HepG2 (cell line): ENCODE results near the gene NBR1. TPM values are rescaled to one million over a fixed set of nuclear protein-coding genes. Genes with fewer than 3 reads are reported as not detected.
A peak's percentile ranks its signal among the peaks of the same experiment; 100 is the strongest.

Experiments used
- LCORL ChIP-seq, 2 experiments: fragments of 450-650 bp in 1 of 2; sonication (generic) in 1 of 2; formaldehyde crosslinking in 1 of 2; IDR thresholded peaks; 2 replicates each; pipeline versions ENCODE4 v1.5.0 to v1.6.1; 2017 to 2020; ENCODE audit warnings: antibody characterized with exemption in 1 of 2, missing genetic modification reagents in 1 of 2
- NFAT5 ChIP-seq: sonication (generic); formaldehyde crosslinking; IDR thresholded peaks from 2 replicates; pipeline ENCODE4 v1.4.0; 2020; ENCODE audit warnings: missing genetic modification reagents
- RAD21 ChIP-seq: fragments of 450-650 bp; formaldehyde crosslinking; IDR thresholded peaks from 2 replicates; pipeline ENCODE4 v1.5.0; 2020; ENCODE audit warnings: mild to moderate bottlenecking
- REL ChIP-seq: sonication (generic); formaldehyde crosslinking; conservative IDR thresholded peaks from 2 replicates; pipeline ENCODE4 v1.8.0; 2022; ENCODE audit warnings: mild to moderate bottlenecking, missing genetic modification reagents, moderate library complexity
- TBL1XR1 ChIP-seq: fragments of 150-350 bp; IDR thresholded peaks from 2 replicates; pipeline ENCODE4 v1.6.1; 2014; ENCODE audit warnings: borderline replicate concordance, low read length; ENCODE audit not compliant: partially characterized antibody
- ZNF10 ChIP-seq: sonication (generic); formaldehyde crosslinking; IDR thresholded peaks from 2 replicates; pipeline ENCODE4 v1.4.0; 2020; ENCODE audit warnings: mild to moderate bottlenecking, low read depth, missing genetic modification reagents, borderline replicate concordance
- ZNF724P ChIP-seq: sonication (generic); formaldehyde crosslinking; IDR thresholded peaks from 2 replicates; pipeline ENCODE4 v1.8.0; 2022; ENCODE audit warnings: missing genetic modification reagents, borderline replicate concordance
- polyA plus RNA-seq, 8 experiments: library from polyadenylated mRNA; depleted of rRNA in 3 of 8; stranded (reverse) in 7 of 8; unstranded in 1 of 8; fragments of >200 nt; fragmentation: Illumina TruSeq in 4 of 8; extraction: Trizol in 4 of 8; gene quantifications; 2 replicates each; pipeline versions ENCODE4 v1.2.1 to v1.2.3, GENCODE V29; 2011 to 2016; ENCODE audit warnings: low read depth in 4 of 8, missing spikeins in 1 of 8, mixed read lengths in 1 of 8; ENCODE audit not compliant: insufficient read depth in 1 of 8
- total RNA-seq, 5 experiments: library from RNA; depleted of rRNA; stranded (reverse); fragments of >200 nt; fragmentation: Illumina TruSeq; extraction: Trizol; gene quantifications; 2 replicates each; pipeline ENCODE4 v1.2.3, GENCODE V29; 2016; ENCODE audit warnings: low read depth in 1 of 5
- TF ChIP-seq, protein P1 (sequence below): IDR thresholded peaks from 2 replicates; pipeline ENCODE4 v1.6.1; 2012; ENCODE audit warnings: low read length, improper control_type of control experiment
- TF ChIP-seq, protein P2 (sequence below): sonication (generic); formaldehyde crosslinking; IDR thresholded peaks from 2 replicates; pipeline ENCODE4 v1.8.1; 2022; ENCODE audit warnings: mild to moderate bottlenecking, missing genetic modification reagents
- TF ChIP-seq, protein P3 (sequence below), 2 experiments: IDR thresholded peaks; 2 replicates each; pipeline ENCODE4 v1.6.1; 2011 to 2012; ENCODE audit warnings: low read length in 2 of 2, borderline replicate concordance in 1 of 2, low read depth in 1 of 2, mild to moderate bottlenecking in 1 of 2, moderate library complexity in 1 of 2
- TF ChIP-seq, protein P4 (sequence below): sonication (generic); formaldehyde crosslinking; IDR thresholded peaks from 2 replicates; pipeline ENCODE4 v1.4.0; 2020; ENCODE audit warnings: mild to moderate bottlenecking, missing genetic modification reagents

NBR1 gene
- total and polyA plus RNA-seq, 2 of the 13 experiments (the other 11 are each of a cell fraction or from before 2014, with no cell fraction given) = 51.7 to 121 TPM

DNA sequence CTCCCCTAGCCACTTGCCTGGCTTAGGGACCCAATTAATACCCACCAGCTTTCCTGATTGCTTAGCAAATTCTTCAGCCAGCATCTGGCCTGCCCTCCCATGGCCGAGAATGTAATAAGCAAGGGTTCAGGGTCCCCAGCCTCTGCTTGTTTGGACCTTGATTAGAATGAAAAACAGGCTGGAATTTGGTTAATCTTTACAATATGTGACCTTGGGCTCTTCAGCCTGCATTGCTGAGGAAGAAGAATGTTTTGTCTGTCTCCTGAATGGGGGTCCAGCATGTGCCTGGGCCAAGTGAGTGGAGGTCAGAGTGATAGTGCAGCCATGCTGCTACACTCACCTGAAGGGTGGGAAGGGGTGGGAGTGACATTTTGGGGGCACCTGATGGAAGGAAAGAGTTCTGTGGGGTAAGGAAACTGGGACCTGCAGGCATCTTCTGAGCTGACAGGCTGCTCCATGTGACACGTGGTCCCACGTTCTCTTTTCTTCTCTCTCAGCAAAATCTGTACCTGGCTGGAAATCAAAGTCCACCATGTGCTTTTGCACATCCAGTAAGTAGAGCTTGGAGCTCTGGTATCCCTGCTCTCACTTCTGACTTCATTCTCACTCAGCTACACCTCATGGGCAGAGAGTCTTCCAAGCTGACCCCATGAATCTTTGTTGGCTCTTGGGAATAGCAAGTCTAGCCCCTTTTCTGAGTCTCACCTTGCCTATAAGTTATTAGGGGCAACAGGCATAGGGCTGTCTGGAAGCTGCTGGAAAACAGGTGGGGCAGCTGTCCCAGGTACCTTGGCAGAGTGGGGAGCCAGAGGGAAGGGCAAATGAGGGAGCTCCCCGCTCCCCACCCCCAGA, 46.0 kb downstream of the NBR1 start (continued):
- TF ChIP-seq NFAT5 (CRISPR knock-in tag) (peak; percentile 80; the same call in 1 of the 2 replicates), TBL1XR1 (no peak), RAD21 (CRISPR knock-in tag) (peak; percentile 72; the same call in 1 of the 2 replicates), LCORL (IDR thresholded peaks at IDR 0.05) (0 out of 2 replicates have a peak, but pooled peaks have one; percentile 37), LCORL (CRISPR knock-in tag; IDR thresholded peaks at IDR 0.05) (peak; percentile 77), REL (CRISPR knock-in tag) (peak; percentile 87), ZNF724P (CRISPR knock-in tag) (peak; percentile 23; the same call in 1 of the 2 replicates), ZNF10 (no peak)
- TF ChIP-seq, protein P1, sequence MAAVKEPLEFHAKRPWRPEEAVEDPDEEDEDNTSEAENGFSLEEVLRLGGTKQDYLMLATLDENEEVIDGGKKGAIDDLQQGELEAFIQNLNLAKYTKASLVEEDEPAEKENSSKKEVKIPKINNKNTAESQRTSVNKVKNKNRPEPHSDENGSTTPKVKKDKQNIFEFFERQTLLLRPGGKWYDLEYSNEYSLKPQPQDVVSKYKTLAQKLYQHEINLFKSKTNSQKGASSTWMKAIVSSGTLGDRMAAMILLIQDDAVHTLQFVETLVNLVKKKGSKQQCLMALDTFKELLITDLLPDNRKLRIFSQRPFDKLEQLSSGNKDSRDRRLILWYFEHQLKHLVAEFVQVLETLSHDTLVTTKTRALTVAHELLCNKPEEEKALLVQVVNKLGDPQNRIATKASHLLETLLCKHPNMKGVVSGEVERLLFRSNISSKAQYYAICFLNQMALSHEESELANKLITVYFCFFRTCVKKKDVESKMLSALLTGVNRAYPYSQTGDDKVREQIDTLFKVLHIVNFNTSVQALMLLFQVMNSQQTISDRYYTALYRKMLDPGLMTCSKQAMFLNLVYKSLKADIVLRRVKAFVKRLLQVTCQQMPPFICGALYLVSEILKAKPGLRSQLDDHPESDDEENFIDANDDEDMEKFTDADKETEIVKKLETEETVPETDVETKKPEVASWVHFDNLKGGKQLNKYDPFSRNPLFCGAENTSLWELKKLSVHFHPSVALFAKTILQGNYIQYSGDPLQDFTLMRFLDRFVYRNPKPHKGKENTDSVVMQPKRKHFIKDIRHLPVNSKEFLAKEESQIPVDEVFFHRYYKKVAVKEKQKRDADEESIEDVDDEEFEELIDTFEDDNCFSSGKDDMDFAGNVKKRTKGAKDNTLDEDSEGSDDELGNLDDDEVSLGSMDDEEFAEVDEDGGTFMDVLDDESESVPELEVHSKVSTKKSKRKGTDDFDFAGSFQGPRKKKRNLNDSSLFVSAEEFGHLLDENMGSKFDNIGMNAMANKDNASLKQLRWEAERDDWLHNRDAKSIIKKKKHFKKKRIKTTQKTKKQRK = no peak
- TF ChIP-seq, protein P2, sequence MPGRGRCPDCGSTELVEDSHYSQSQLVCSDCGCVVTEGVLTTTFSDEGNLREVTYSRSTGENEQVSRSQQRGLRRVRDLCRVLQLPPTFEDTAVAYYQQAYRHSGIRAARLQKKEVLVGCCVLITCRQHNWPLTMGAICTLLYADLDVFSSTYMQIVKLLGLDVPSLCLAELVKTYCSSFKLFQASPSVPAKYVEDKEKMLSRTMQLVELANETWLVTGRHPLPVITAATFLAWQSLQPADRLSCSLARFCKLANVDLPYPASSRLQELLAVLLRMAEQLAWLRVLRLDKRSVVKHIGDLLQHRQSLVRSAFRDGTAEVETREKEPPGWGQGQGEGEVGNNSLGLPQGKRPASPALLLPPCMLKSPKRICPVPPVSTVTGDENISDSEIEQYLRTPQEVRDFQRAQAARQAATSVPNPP (CRISPR knock-in tag) = no peak
- TF ChIP-seq, protein P3, sequence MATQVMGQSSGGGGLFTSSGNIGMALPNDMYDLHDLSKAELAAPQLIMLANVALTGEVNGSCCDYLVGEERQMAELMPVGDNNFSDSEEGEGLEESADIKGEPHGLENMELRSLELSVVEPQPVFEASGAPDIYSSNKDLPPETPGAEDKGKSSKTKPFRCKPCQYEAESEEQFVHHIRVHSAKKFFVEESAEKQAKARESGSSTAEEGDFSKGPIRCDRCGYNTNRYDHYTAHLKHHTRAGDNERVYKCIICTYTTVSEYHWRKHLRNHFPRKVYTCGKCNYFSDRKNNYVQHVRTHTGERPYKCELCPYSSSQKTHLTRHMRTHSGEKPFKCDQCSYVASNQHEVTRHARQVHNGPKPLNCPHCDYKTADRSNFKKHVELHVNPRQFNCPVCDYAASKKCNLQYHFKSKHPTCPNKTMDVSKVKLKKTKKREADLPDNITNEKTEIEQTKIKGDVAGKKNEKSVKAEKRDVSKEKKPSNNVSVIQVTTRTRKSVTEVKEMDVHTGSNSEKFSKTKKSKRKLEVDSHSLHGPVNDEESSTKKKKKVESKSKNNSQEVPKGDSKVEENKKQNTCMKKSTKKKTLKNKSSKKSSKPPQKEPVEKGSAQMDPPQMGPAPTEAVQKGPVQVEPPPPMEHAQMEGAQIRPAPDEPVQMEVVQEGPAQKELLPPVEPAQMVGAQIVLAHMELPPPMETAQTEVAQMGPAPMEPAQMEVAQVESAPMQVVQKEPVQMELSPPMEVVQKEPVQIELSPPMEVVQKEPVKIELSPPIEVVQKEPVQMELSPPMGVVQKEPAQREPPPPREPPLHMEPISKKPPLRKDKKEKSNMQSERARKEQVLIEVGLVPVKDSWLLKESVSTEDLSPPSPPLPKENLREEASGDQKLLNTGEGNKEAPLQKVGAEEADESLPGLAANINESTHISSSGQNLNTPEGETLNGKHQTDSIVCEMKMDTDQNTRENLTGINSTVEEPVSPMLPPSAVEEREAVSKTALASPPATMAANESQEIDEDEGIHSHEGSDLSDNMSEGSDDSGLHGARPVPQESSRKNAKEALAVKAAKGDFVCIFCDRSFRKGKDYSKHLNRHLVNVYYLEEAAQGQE (IDR thresholded peaks at IDR 0.05; ENCODE audit: borderline replicate concordance in 1 of 2, low read depth in 1 of 2, low read length in 2 of 2) = peak in 1 of 2 experiments; percentile 63; a peak in 1 of 4 replicates
- TF ChIP-seq, protein P4, sequence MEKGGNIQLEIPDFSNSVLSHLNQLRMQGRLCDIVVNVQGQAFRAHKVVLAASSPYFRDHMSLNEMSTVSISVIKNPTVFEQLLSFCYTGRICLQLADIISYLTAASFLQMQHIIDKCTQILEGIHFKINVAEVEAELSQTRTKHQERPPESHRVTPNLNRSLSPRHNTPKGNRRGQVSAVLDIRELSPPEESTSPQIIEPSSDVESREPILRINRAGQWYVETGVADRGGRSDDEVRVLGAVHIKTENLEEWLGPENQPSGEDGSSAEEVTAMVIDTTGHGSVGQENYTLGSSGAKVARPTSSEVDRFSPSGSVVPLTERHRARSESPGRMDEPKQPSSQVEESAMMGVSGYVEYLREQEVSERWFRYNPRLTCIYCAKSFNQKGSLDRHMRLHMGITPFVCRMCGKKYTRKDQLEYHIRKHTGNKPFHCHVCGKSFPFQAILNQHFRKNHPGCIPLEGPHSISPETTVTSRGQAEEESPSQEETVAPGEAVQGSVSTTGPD (CRISPR knock-in tag) = no peak
